ENCODE data around the gene SLC1A2.

The SLC1A2 gene

GRCh38 chr11:35214226-35214770 is 205.1 kb downstream of the SLC1A2 start:
- no peak for DNase-seq

DNA sequence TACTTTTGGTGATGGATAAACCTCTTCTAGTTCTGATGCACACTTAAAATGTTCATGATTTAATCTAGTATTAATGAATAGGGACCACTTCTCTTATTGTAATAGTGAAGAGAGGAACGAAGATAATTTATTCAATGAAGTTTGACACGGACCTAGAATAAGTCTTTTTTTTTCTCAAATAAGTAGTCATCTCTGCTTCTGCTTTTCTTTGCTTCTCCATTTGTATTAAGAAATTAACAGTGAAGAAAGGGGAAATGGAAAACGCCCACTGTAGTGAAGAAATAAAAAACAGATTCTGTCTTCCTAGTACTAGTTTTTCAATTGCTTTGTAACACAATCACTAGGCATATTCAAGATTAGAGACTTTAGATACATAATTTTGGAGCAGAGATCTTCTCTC is 207.4 kb downstream of the SLC1A2 start:
- DNase-seq, result no peak

DNA sequence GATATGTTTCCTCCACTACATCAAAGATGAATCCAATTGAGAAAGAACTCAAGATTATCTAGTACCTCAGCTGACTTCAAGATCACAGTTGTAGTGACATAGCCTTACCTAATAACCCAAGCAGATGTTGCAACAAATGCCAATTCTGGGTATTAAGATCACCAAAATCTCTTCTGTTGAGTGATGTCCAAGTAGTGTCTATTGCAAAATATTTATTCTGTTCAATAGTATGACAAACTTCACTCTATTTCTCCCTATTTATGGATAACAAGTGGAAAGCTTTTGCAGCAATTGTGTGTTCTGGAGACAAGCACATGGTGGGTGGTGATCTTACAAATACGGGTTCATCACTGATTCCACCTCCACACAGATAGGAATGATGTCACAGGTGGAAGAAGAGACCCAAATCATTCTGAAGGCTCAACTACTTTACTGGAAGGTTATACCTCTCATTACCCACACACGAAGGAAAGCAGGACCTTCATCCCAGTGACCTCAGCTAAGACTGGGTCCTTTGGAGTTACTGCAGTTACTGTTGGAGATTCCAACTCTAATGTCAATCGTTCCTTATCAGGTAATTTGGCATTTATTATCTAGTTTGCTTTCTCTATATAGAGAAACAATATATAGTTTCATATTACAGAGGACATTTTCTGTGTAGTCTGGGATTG is 208.3 kb downstream of the SLC1A2 start:
- no peak for DNase-seq

DNA sequence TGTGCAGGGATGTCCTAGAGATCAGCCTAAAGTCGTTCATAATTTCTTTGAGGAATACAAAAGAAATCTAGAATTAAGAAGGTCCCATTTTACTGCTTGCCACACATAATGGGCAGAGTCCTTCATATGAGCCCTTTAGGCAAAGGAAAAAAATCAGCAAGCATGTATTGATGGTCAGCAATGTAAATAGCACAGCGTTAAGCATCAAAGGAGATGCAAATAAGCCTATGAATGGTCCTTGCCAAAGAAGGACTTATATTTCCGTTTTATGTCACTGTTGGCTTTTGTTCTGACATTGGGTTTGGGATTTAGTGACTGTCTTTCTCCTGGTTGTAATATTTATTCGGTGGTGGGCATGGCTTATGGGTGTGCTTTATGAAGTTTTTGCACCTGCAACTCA is 210.6 kb downstream of the SLC1A2 start:
- no peak for DNase-seq

- DNase-seq, result no peak
These were observed 211.6 kb downstream of the SLC1A2 start for GRCh38 chr11:35207471-35208403.

DNA sequence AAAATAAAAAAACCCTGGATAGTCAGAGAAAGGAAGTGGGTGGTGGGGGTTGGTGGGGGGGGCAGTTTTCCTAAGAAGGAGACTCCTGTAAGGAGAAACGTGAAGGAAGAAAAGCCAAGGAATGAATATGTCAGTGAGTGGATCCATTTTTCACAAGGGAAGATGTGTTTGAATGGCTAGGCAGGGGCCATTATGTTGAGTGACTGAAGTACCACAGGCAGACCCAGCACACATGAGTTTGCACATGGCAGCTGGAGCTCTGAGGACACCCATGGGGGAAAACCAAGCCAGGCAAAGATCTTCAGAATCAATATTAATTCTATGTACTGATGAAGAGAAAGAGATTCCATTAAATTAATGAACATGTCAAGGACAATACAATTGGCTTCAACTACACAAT is 212.7 kb downstream of the SLC1A2 start:
- no peak for DNase-seq

DNA sequence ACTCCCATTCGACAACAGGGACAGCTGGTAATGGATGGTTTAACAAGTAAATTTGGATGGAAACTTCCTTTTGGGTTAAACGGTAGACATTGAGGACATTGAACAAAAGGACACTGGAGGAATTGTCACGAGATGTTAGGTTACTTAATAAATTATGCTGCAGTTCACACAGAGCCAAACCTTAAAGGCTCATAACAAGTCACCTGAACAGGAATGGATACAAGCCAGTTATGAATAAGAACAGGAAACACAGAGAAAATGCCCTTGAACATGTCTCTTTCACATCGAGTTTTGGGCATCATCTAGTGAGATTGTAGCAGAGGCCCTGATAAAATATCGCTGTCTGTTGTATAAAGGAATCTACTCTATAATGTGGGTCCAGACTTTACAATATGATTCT is 214.7 kb downstream of the SLC1A2 start:
- no peak for DNase-seq
